ENCODE measurements around the gene GNB1L.

DNA sequence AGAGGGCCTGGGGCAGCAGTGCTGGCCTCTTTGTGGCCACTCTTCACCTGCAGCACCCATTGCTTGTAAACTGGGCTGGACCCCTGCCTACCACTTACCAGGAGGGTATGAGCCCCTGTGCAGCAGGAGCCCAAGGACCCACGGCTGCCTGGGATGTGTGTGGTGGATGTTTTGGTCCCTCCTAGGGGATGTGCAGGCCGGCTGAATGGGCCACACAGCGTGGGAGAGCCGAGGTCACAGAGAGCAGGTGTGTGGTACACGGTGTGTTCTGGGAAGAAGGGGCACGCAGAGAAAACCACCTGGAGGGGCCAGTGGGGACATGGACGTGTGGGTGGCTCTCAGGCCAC lies 19.3 kb upstream of the GNB1L start:
- TF ChIP-seq, protein P1, sequence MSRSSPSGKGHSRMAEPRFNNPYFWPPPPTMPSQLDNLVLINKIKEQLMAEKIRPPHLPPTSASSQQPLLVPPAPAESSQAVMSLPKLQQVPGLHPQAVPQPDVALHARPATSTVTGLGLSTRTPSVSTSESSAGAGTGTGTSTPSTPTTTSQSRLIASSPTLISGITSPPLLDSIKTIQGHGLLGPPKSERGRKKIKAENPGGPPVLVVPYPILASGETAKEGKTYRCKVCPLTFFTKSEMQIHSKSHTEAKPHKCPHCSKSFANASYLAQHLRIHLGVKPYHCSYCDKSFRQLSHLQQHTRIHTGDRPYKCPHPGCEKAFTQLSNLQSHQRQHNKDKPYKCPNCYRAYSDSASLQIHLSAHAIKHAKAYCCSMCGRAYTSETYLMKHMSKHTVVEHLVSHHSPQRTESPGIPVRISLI (CRISPR knock-in tag; IDR thresholded peaks at IDR 0.05; ENCODE audit: borderline replicate concordance): no peak
- no peak for TF ChIP-seq ZNF737 (CRISPR knock-in tag; IDR thresholded peaks at IDR 0.05; ENCODE audit: borderline replicate concordance)
- no peak for TF ChIP-seq CBFB (CRISPR knock-in tag; IDR thresholded peaks at IDR 0.05)

All from HepG2 (cell line).